ENCODE data around the gene GGCX. TPM values are rescaled to one million over a fixed set of nuclear protein-coding genes. Genes with fewer than 3 reads are reported as not detected.
"Not testable (repeated sequence)": the region's sequence is repeated elsewhere in the genome, so short reads cannot be mapped to it uniquely, and the experiment has no call there.

Gene GGCX
- polyA plus RNA-seq, 4 donors: 33.7 to 42.4 (median 39.7) TPM

- DNase-seq (ENCODE audit: low read depth in 4 of 4, low spot score in 3 of 4): peak; percentile 87 to 96 (median 90)
Measured at GRCh38 chr2:85595301-85596025, 34.2 kb upstream of the GGCX start, which contains the start of gene RNF181. Gene RNF181 (plus strand): TSS chr2:85595745. CDS start chr2:85595764, 19 bp downstream.

GRCh38 chr2:85594715-85595300, 33.5 kb upstream of the GGCX start:
- no peak for DNase-seq (ENCODE audit: low read depth in 4 of 4, low spot score in 3 of 4)

- DNase-seq (ENCODE audit: low read depth in 4 of 4, low spot score in 3 of 4): no peak
Measured at GRCh38 chr2:85593023-85593422, 31.7 kb upstream of the GGCX start.

DNA sequence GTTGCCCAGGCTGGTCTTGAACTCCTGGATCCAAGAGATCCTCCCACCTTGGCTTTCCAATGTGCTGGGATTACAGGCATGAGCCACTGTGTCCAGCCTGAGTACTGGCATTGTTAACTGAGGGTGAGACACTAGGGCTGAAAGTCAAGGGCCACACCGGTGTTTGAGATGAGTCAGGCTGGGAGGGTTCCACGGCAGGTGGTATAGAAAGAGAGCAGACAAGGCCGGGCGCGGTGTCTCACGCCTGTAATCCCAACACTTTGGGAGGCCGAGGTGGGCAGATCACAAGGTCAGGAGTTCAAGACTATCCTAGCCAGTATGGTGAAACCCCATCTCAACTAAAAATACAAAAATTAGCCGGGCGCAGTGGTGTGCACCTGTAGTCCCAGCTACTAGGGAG, 31.0 kb upstream of the GGCX start:
- not testable (repeated sequence) for DNase-seq (ENCODE audit: low read depth in 4 of 4, low spot score in 3 of 4)

- DNase-seq (ENCODE audit: low read depth in 4 of 4, low spot score in 3 of 4): no peak
Measured at GRCh38 chr2:85591563-85591962, 30.3 kb upstream of the GGCX start.

- DNase-seq (ENCODE audit: low read depth in 4 of 4, low spot score in 3 of 4): no peak
Measured at GRCh38 chr2:85590950-85591349, 29.7 kb upstream of the GGCX start.

GRCh38 chr2:85589982-85590791, 28.9 kb upstream of the GGCX start:
- DNase-seq (ENCODE audit: low read depth in 4 of 4, low spot score in 3 of 4): no peak

GRCh38 chr2:85589181-85589580, 27.9 kb upstream of the GGCX start:
- DNase-seq (ENCODE audit: low read depth in 4 of 4, low spot score in 3 of 4): no peak

DNA sequence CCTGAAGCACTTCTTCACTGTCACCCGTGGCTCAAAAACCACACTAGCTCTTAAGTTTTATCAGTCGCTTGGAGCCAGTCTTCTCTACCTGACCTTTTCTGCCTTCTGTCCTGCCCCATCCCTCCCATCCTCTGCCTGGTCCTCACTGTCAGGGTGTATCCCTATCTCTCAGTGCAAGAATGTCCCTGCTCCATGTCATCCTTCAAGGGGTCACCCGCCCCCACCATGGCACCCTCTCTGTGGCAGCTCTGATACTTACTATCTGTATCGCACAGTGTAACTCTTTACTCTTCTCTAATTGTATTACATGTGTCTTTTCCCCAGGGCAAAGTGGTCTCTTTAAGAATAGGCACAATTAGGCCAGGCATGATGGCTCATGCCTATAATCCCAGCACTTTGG, 27.4 kb upstream of the GGCX start:
- no peak for DNase-seq (ENCODE audit: low read depth in 4 of 4, low spot score in 3 of 4)

- no peak for DNase-seq (ENCODE audit: low read depth in 4 of 4, low spot score in 3 of 4)
Measured at GRCh38 chr2:85588236-85588635, 26.9 kb upstream of the GGCX start.

- no peak for DNase-seq (ENCODE audit: low read depth in 4 of 4, low spot score in 3 of 4)
Measured at GRCh38 chr2:85585781-85586105, 24.4 kb upstream of the GGCX start.

- DNase-seq (ENCODE audit: low read depth in 4 of 4, low spot score in 3 of 4): peak in 1 of 4 donors; percentile 59
Measured at GRCh38 chr2:85584857-85585780, 23.8 kb upstream of the GGCX start.

- no peak for DNase-seq (ENCODE audit: low read depth in 4 of 4, low spot score in 3 of 4)
Measured at GRCh38 chr2:85584354-85584856, 23.1 kb upstream of the GGCX start, which contains the start of gene VAMP5. Gene VAMP5 (plus strand): TSS chr2:85584431. CDS start chr2:85584491, 60 bp downstream.

GRCh38 chr2:85583667-85584353, 22.5 kb upstream of the GGCX start:
- DNase-seq (ENCODE audit: low read depth in 4 of 4, low spot score in 3 of 4): no peak

GRCh38 chr2:85582492-85582891, 21.2 kb upstream of the GGCX start:
- DNase-seq (ENCODE audit: low read depth in 4 of 4, low spot score in 3 of 4): no peak

DNA sequence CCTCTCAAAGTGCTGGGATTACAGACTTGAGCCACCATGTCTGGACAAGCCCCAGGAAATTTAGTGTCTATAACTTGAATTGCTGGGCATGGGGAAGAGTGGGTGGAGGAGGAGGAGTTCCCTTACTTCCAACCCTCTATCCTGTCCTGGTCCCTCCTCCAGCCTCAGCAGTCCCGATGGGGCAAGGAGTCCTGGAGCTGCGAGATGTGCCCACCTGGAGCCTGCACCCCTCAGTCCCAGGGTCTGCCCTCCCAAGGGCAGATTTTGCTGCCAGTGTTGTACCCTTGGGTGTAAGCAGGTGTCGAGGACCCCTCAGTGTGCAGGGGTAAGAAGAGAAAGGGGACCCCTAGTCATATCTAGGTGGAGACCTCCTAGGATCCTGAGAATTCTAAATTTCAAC, 18.9 kb upstream of the GGCX start:
- DNase-seq (ENCODE audit: low read depth in 4 of 4, low spot score in 3 of 4): no peak

DNA sequence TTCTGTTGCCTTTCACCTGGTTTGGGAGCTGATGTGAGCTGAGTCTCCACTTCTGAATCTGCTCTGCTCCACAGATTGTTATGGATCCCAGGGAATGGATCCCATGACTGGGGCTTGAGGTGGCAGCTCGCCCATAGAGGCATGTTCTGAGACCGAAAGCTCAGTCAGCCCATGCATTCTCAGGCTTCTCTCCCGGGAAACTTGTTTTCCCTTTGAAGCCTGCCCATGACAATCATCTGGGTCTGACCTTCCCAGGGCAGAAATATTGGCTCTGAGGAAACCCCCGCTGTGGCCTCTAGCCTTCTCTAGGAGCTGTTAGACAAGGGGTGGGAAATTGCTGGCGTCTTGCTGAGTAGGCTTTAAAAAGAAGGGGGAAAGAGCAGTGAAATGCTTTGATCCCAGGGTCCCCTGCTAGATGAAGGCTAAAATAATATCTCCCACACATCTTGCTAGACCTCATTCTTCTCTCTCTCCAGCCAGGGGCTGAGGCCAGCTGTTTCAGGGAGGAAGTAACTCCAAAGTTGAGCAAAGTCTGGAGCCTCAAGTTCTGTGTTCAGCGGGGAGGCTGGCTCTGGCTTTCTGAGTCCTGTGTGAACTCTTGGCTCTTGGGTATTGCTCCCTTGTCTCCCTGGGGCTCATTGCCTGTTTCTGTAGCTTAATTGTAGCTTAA, 18.1 kb upstream of the GGCX start:
- peak in 1 of 4 donors; percentile 24 for DNase-seq (ENCODE audit: low read depth in 4 of 4, low spot score in 3 of 4)

- DNase-seq (ENCODE audit: low read depth in 4 of 4, low spot score in 3 of 4): no peak
Measured at GRCh38 chr2:85578243-85579180, 17.2 kb upstream of the GGCX start.

All from left renal pelvis (tissue), 4 donors.